NCI-H510A (cell line): ENCODE results near the gene ETNK2.

ENCODE experiments used
- DNase-seq: peaks from one replicate; lab custom pipeline; 2025; lab: John Stamatoyannopoulos, UW

The ETNK2 gene

GRCh38 chr1:204176049-204176448 lies 24.2 kb upstream of the ETNK2 start:
- DNase-seq: no peak

GRCh38 chr1:204174958-204175357 lies 23.1 kb upstream of the ETNK2 start:
- DNase-seq: no peak

GRCh38 chr1:204172404-204173029 lies 20.7 kb upstream of the ETNK2 start:
- DNase-seq: no peak

- no peak for DNase-seq
Observed at GRCh38 chr1:204171751-204172178, 19.9 kb upstream of the ETNK2 start.

- no peak for DNase-seq
Observed at GRCh38 chr1:204170494-204171155, 18.8 kb upstream of the ETNK2 start.

- no peak for DNase-seq
Observed at GRCh38 chr1:204169858-204170257, 18.0 kb upstream of the ETNK2 start.

- DNase-seq: no peak
Observed at GRCh38 chr1:204167730-204168129, 15.9 kb upstream of the ETNK2 start.

- no peak for DNase-seq
Observed at GRCh38 chr1:204166219-204166618, 14.4 kb upstream of the ETNK2 start, which contains the start of gene REN. Gene REN, minus strand, starts transcription at chr1:204166337. Its CDS starts 44 bp downstream, at chr1:204166293.

- peak; percentile 74 for DNase-seq
Observed at GRCh38 chr1:204162494-204163074, 10.7 kb upstream of the ETNK2 start.

GRCh38 chr1:204161609-204162493 lies 10.0 kb upstream of the ETNK2 start:
- DNase-seq: no peak

GRCh38 chr1:204157962-204158361 lies 6.1 kb upstream of the ETNK2 start:
- DNase-seq: no peak

- no peak for DNase-seq
Observed at GRCh38 chr1:204155881-204156280, 4.0 kb upstream of the ETNK2 start.

- no peak for DNase-seq
Observed at GRCh38 chr1:204154568-204155255, 2.9 kb upstream of the ETNK2 start.

GRCh38 chr1:204153667-204154066 lies 1.8 kb upstream of the ETNK2 start:
- no peak for DNase-seq

GRCh38 chr1:204152310-204153044 lies 633 bp upstream of the ETNK2 start:
- DNase-seq: no peak

GRCh38 chr1:204150702-204151551 lies 917 bp downstream of the ETNK2 start:
- no peak for DNase-seq

GRCh38 chr1:204149635-204150565 lies 1.9 kb downstream of the ETNK2 start:
- DNase-seq: no peak

GRCh38 chr1:204149107-204149506 lies 2.7 kb downstream of the ETNK2 start:
- DNase-seq: no peak
